GM19438 (cell line): ENCODE data around the gene CAVIN3.
"Not testable (repeated sequence)": the region's sequence is repeated elsewhere in the genome, so short reads cannot be mapped to it uniquely, and the experiment has no call there.

ENCODE experiments used
- ATAC-seq: cut with Tn5 transposase; IDR thresholded peaks from one replicate; pipeline ENCODE4 v1.9.1; 2021; ENCODE audit warnings: low read depth; ENCODE audit not compliant: unreplicated experiment

The CAVIN3 gene

GRCh38 chr11:6326985-6327384 lies 6.7 kb upstream of the CAVIN3 start:
- no peak for ATAC-seq

GRCh38 chr11:6326303-6326702 lies 6.0 kb upstream of the CAVIN3 start:
- no peak for ATAC-seq

GRCh38 chr11:6323291-6323905 lies 3.1 kb upstream of the CAVIN3 start:
- ATAC-seq = no peak

- ATAC-seq = no peak
Measured at GRCh38 chr11:6321961-6322362, 1.7 kb upstream of the CAVIN3 start.

- no peak for ATAC-seq
Measured at GRCh38 chr11:6321356-6321755, 1.1 kb upstream of the CAVIN3 start.

- no peak for ATAC-seq
Measured at GRCh38 chr11:6319704-6320410, 444 bp downstream of the CAVIN3 start.

GRCh38 chr11:6319001-6319703 lies 1.1 kb downstream of the CAVIN3 start:
- no peak for ATAC-seq

GRCh38 chr11:6318204-6318603 lies 2.1 kb downstream of the CAVIN3 start:
- no peak for ATAC-seq

- no peak for ATAC-seq
Measured at GRCh38 chr11:6315811-6316425, 4.4 kb downstream of the CAVIN3 start.

- ATAC-seq = no peak
Measured at GRCh38 chr11:6312106-6312505, 8.2 kb downstream of the CAVIN3 start.

- no peak for ATAC-seq
Measured at GRCh38 chr11:6307876-6308275, 12.4 kb downstream of the CAVIN3 start.

GRCh38 chr11:6305297-6305696 lies 15.0 kb downstream of the CAVIN3 start:
- no peak for ATAC-seq

- no peak for ATAC-seq
Measured at GRCh38 chr11:6303661-6304060, 16.6 kb downstream of the CAVIN3 start.

GRCh38 chr11:6301096-6301495 lies 19.2 kb downstream of the CAVIN3 start:
- no peak for ATAC-seq

GRCh38 chr11:6300325-6300724 lies 20.0 kb downstream of the CAVIN3 start:
- ATAC-seq = no peak

GRCh38 chr11:6298605-6299004 lies 21.7 kb downstream of the CAVIN3 start:
- ATAC-seq = no peak

- ATAC-seq = no peak
Measured at GRCh38 chr11:6297831-6298230, 22.5 kb downstream of the CAVIN3 start.

GRCh38 chr11:6285019-6285418 lies 35.3 kb downstream of the CAVIN3 start:
- no peak for ATAC-seq

GRCh38 chr11:6284250-6284649 lies 36.1 kb downstream of the CAVIN3 start:
- ATAC-seq = no peak

- no peak for ATAC-seq
Measured at GRCh38 chr11:6283453-6284023, 36.8 kb downstream of the CAVIN3 start.

GRCh38 chr11:6280809-6281208 lies 39.5 kb downstream of the CAVIN3 start:
- ATAC-seq = not testable (repeated sequence)
